Testis (tissue), 3 donors: Measurements from ENCODE around the gene POP4. TPM values are rescaled to one million over a fixed set of nuclear protein-coding genes. Genes with fewer than 3 reads are reported as not detected.

Source experiments
- DNase-seq: peaks from one replicate; pipeline ENCODE4 v3.0.0-alpha.2; 2019
- H3K27ac ChIP-seq, 2 donors: fragments of 200-600 bp; sonication (generic); one replicate each; pipeline ENCODE4 v1.5.1; 2019
- H3K27me3 ChIP-seq: fragments of 200-600 bp; sonication (generic); one replicate; pipeline ENCODE4 v1.5.1; 2019
- H3K36me3 ChIP-seq: fragments of 200-600 bp; sonication (generic); one replicate; pipeline ENCODE4 v1.5.1; 2017; ENCODE audit warnings: low read depth; ENCODE audit errors: missing control alignments
- H3K4me1 ChIP-seq: fragments of 200-600 bp; sonication (generic); one replicate; pipeline ENCODE4 v1.5.1; 2019
- H3K4me3 ChIP-seq, 2 donors: fragments of 200-600 bp; sonication (generic); one replicate each; pipeline ENCODE4 v1.5.1; 2017 to 2019
- H3K9me3 ChIP-seq: fragments of 200-600 bp; sonication (generic); one replicate; pipeline ENCODE4 v1.5.1; 2017
- CTCF ChIP-seq, 3 experiments: fragments of 450-650 bp in 2 of 3; fragments of 200-600 bp in 1 of 3; sonication (generic) in 1 of 3; IDR thresholded peaks; one replicate each; pipeline ENCODE4 v1.5.1; 2016 to 2019; ENCODE audit warnings: antibody characterized with exemption in 3 of 3, mild to moderate bottlenecking in 2 of 3, moderate library complexity in 1 of 3
- POLR2A ChIP-seq: fragments of 450-650 bp; IDR thresholded peaks from one replicate; pipeline ENCODE4 v1.6.1; 2017; ENCODE audit warnings: antibody characterized with exemption, mild to moderate bottlenecking, moderate library complexity
- WGBS, 2 donors: methylation state at CpG; one replicate each; pipeline ENCODE4 v1.1.5; 2018; 5-methylcytosine and 5-hydroxymethylcytosine counted together
- intact Hi-C: fragments of 100-400 bp; cut with DNase I; formaldehyde crosslinking; loops from one replicate; pipeline ENCODE4 v1.15.1; 2023; ENCODE audit warnings: low total_unique reads
- polyA plus RNA-seq: library from polyadenylated mRNA; stranded (reverse); fragments of 350-450 nt; fragmentation: Illumina TruSeq; extraction: RNeasy Lipid Tissue Mini Kit (QIAGEN cat#74804); gene quantifications from one replicate; pipeline ENCODE4 v1.2.3, GENCODE V29; 2014; ENCODE audit warnings: low read depth, low replicate concordance; ENCODE audit not compliant: insufficient read depth
- total RNA-seq, 2 donors: library from RNA; depleted of rRNA; stranded (reverse); fragments of >200 nt; gene quantifications; one replicate each; pipeline ENCODE4 v1.2.3, GENCODE V29; 2016

POP4 gene
- total and polyA plus RNA-seq, 3 donors from 2014 or later, result 79.8 to 127 (median 82.4) TPM

- TF ChIP-seq CTCF (IDR thresholded peaks at IDR 0.05) (no peak), POLR2A (no peak)
- Histone ChIP-seq H3K36me3 (no peaks in the 10 kb centered on the region), H3K27me3 (no peaks in the 10 kb centered on the region), H3K4me1 (peaks cover 5% of the 10 kb centered on the region), H3K4me3 (no peak overlapping the region), H3K9me3 (no peaks in the 10 kb centered on the region), H3K27ac (no peak overlapping the region)
- no peak for DNase-seq
- WGBS, 2 donors, result 59 to 64% methylated on average over 5 of the region's 5 CpGs
- intact Hi-C loops, result no loop called here
Measured at GRCh38 chr19:29603308-29603707, 2.8 kb upstream of the POP4 start.

- Histone ChIP-seq H3K27ac (peak overlapping the region; percentile 91 to 92), H3K4me3 (peak overlapping the region; percentile 72 to 83), H3K4me1 (peaks cover 11% of the 10 kb centered on the region), H3K27me3 (no peaks in the 10 kb centered on the region), H3K36me3 (no peaks in the 10 kb centered on the region), H3K9me3 (no peaks in the 10 kb centered on the region)
- no peak for DNase-seq
- TF ChIP-seq CTCF (IDR thresholded peaks at IDR 0.05) (no peak), POLR2A (no peak)
- intact Hi-C loops, result no loop called here
- 0 to 1% methylated on average over 12 of the region's 12 CpGs for WGBS, 2 donors
Measured at GRCh38 chr19:29606420-29606747, 301 bp downstream of the POP4 start.

DNA sequence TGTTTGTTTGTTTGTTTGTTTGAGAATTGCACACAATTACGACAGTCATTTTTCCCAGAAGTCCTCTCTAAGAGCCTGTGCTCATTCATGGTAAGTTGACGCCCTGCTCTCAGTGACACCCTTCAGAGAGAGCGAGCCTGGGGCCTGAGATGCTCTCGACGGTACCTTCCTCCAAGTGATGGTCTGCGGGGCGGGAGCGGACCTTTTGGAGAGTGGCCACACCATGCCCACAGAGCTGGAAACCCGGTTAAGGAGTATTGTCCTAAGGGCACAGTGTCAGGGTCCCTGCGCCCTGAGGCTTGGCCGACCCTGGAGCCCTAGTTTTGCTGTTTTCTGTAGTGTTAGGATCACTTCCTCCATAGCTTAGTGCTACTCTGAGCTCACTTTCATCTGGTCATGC, 3.6 kb downstream of the POP4 start:
- TF ChIP-seq POLR2A, result no peak
- TF ChIP-seq CTCF (IDR thresholded peaks at IDR 0.05), result no peak
- Histone ChIP-seq H3K27me3 (no peaks in the 10 kb centered on the region), H3K4me1 (peaks cover 12% of the 10 kb centered on the region), H3K4me3 (no peak overlapping the region), H3K27ac (no peak overlapping the region), H3K36me3 (no peaks in the 10 kb centered on the region), H3K9me3 (no peaks in the 10 kb centered on the region)
- intact Hi-C loops, result loop anchor here (5.0 kb wide), 1 partner anchor 103 kb away; no protein-coding TSS in a partner anchor
- 95% methylated on average over 11 of the region's 11 CpGs for WGBS, 2 donors
- no peak for DNase-seq

- no peak for DNase-seq
- peaks cover 12% of the 10 kb centered on the region for H3K4me1 ChIP-seq
- H3K27ac ChIP-seq, result no peak overlapping the region
- H3K36me3 ChIP-seq, result no peaks in the 10 kb centered on the region
- WGBS, 2 donors, result 64 to 72% methylated on average over 8 to 22 of the region's 22 CpGs
- H3K9me3 ChIP-seq, result no peaks in the 10 kb centered on the region
- no peak overlapping the region for H3K4me3 ChIP-seq
- H3K27me3 ChIP-seq, result no peaks in the 10 kb centered on the region
- no peak for TF ChIP-seq CTCF (IDR thresholded peaks at IDR 0.05)
- no peak for TF ChIP-seq POLR2A
- intact Hi-C loops, result loop anchor here (5.0 kb wide), 1 partner anchor 102 kb away; no protein-coding TSS in a partner anchor
Measured at GRCh38 chr19:29610213-29610573, 4.1 kb downstream of the POP4 start.

DNA sequence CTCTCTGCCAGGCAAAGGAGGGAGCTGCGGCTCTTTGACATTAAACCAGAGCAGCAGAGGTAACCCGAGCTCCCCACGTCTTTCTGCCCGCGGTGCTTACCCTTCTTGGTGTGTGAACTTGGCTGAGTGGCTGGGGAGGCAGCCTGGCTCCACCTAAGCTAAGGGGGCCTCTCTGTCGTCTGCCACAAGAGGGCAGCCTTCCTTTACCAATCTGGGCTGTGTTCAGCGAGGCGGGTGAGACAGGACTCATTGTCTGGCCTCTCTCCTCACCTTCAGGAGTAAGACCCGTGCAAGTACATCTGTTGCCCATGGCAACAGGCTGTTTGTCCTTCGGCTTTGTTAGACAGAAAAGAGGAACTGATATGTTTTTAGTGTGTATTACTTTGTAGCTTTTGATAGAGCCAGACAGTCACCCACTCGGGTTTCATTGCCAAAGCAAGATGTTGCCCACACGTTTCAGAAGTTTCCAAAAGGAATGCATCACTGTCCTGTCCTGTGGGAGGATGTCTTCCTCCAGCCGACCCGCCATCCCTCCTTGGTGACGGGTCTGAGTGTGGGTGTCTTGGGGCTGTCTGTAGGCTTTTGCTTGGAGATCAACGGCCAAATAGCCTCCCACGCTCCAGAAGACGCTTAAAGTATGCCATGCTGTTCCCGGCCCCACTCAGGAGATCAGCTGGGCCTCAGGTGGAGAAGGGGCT, 4.6 kb downstream of the POP4 start:
- Histone ChIP-seq H3K9me3 (no peaks in the 10 kb centered on the region), H3K27me3 (no peaks in the 10 kb centered on the region), H3K36me3 (no peaks in the 10 kb centered on the region), H3K27ac (peak overlapping the region; percentile 7 to 36), H3K4me1 (peaks cover 12% of the 10 kb centered on the region), H3K4me3 (no peak overlapping the region)
- TF ChIP-seq CTCF (IDR thresholded peaks at IDR 0.05) (peak; percentile 76 to 86 (median 81)), POLR2A (no peak)
- 26 to 50% methylated on average over 14 to 17 of the region's 19 CpGs for WGBS, 2 donors
- DNase-seq, result peak; percentile 96
- intact Hi-C loops, result loop anchor here (5.0 kb wide), 1 partner anchor 102 kb away; no protein-coding TSS in a partner anchor
